Muscle layer of duodenum (tissue), 2 donors: ENCODE measurements around the gene L3MBTL3.

Experiments used
- H3K27ac ChIP-seq: one replicate; pipeline ENCODE4 v1.7.0; 2013; ENCODE audit warnings: mild to moderate bottlenecking, low read length
- H3K27me3 ChIP-seq: one replicate; pipeline ENCODE4 v1.7.0; 2013; ENCODE audit warnings: low read depth, mild to moderate bottlenecking, control low read depth, low read length
- H3K36me3 ChIP-seq, 2 donors: one replicate each; pipeline ENCODE4 v1.7.0; 2013; ENCODE audit warnings: low read length in 2 of 2, control low read depth in 1 of 2, mild to moderate bottlenecking in 1 of 2; ENCODE audit not compliant: insufficient read depth in 2 of 2, control insufficient read depth in 1 of 2
- H3K4me1 ChIP-seq, 2 donors: one replicate each; pipeline ENCODE4 v1.7.0; 2013; ENCODE audit warnings: low read length in 2 of 2, mild to moderate bottlenecking in 2 of 2, control low read depth in 1 of 2, moderate library complexity in 1 of 2; ENCODE audit not compliant: insufficient read depth in 2 of 2, control insufficient read depth in 1 of 2
- H3K4me3 ChIP-seq, 2 donors: one replicate each; pipeline ENCODE4 v1.7.0; 2013; ENCODE audit warnings: low read length in 2 of 2, low read depth in 1 of 2, mild to moderate bottlenecking in 1 of 2
- H3K9me3 ChIP-seq, 2 donors: one replicate each; pipeline ENCODE4 v1.7.0; 2013; ENCODE audit warnings: low read length in 2 of 2, control low read depth in 1 of 2, mild to moderate bottlenecking in 1 of 2; ENCODE audit not compliant: control insufficient read depth in 1 of 2
- donor health status: healthy.

The L3MBTL3 gene

DNA sequence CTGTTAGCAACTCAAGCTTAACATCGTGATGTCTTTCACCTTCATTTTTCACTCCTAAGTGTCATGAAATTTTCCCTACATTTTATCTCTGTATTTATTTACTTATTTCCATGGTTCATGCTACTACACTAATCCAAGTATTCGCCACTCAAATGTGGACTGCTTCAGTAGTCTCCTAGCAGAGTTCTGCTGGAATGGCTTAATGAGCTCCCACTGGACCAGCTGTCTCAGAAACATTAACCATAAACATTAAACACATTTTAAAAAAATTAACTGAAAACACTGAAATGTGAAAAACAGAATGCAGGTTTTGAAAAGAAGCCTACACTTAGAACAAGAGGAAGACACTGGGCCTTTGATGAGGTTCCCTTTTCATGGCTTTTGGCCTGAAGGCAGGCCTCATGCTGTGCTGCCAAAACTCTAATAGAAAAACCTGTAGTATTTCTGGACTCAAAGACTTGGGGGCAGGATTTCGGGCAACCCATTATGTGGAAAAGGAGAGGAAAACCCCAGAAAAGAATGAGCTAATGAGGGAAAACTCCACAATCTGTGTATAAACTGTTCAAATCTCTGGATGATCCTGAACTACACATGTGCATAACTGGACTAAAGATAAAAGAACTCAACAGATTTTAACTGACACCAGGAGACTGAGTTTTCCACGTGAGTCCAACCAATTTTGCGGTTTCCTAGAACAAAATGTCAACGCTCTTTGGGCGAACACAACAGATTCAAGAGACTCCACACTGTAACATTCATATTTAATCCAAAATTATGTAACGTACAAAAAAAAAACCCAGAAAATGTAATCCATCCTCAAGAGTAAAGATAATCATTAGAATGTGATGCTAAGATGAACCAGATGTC is 171.4 kb downstream of the L3MBTL3 start:
- Histone ChIP-seq H3K27ac (no peak overlapping the region), H3K4me3 (no peak overlapping the region), H3K27me3 (no peaks in the 10 kb centered on the region), H3K9me3 (no peaks in the 10 kb centered on the region), H3K4me1 (no peaks in the 10 kb centered on the region), H3K36me3 (no peaks in the 10 kb centered on the region)
